H9 (cell line): Measurements from ENCODE around the gene ELAC2. TPM values are rescaled to one million over a fixed set of nuclear protein-coding genes. Genes with fewer than 3 reads are reported as not detected.

Experiments
- DNase-seq: peaks from one replicate; pipeline ENCODE4 v3.0.0-alpha.2; 2017
- H2AFZ ChIP-seq: one replicate; pipeline ENCODE4 v1.6.1; 2013; ENCODE audit warnings: mild to moderate bottlenecking, low read length, control low read depth, moderate library complexity
- H2AK5ac ChIP-seq: 2 replicates; pipeline ENCODE4 v1.6.1; 2013; ENCODE audit warnings: low read length, control low read depth, mixed read lengths; ENCODE audit not compliant: insufficient read length
- H2BK120ac ChIP-seq: one replicate; pipeline ENCODE4 v1.6.1; 2013; ENCODE audit warnings: low read depth, mild to moderate bottlenecking, low read length, control low read depth, inconsistent platforms; ENCODE audit not compliant: poor library complexity, severe bottlenecking
- H2BK12ac ChIP-seq: 2 replicates; pipeline ENCODE4 v1.6.1; 2013; ENCODE audit warnings: low read length, control low read depth, mixed read lengths, low read depth; ENCODE audit not compliant: insufficient read length
- H2BK15ac ChIP-seq: 2 replicates; pipeline ENCODE4 v1.6.1; 2013; ENCODE audit warnings: low read depth, low read length, control low read depth
- H2BK20ac ChIP-seq: one replicate; pipeline ENCODE4 v1.6.1; 2013; ENCODE audit warnings: low read depth, mild to moderate bottlenecking, low read length, control low read depth, inconsistent platforms; ENCODE audit not compliant: poor library complexity, severe bottlenecking
- H2BK5ac ChIP-seq: 2 replicates; pipeline ENCODE4 v1.6.1; 2013; ENCODE audit warnings: low read length, control low read depth, mixed read lengths; ENCODE audit not compliant: insufficient read length
- H3K14ac ChIP-seq: 2 replicates; pipeline ENCODE4 v1.6.1; 2013; ENCODE audit warnings: low read length, control low read depth; ENCODE audit not compliant: insufficient read depth
- H3K18ac ChIP-seq: 2 replicates; pipeline ENCODE4 v1.6.1; 2013; ENCODE audit warnings: low read depth, mild to moderate bottlenecking, mixed read lengths, low read length, control low read depth; ENCODE audit not compliant: insufficient read length
- H3K23ac ChIP-seq: 2 replicates; pipeline ENCODE4 v1.6.1; 2013; ENCODE audit warnings: low read length, control low read depth, mixed read lengths, low read depth; ENCODE audit not compliant: insufficient read length
- H3K23me2 ChIP-seq: 2 replicates; pipeline ENCODE4 v1.6.1; 2013; ENCODE audit warnings: low read depth, mild to moderate bottlenecking, mixed read lengths, low read length, control low read depth; ENCODE audit not compliant: insufficient read length, poor library complexity, severe bottlenecking
- H3K27ac ChIP-seq: 2 replicates; pipeline ENCODE4 v1.5.1; 2013; ENCODE audit warnings: low read length, control low read depth, mixed read lengths, low read depth; ENCODE audit not compliant: insufficient read length
- H3K27me3 ChIP-seq: 2 replicates; pipeline ENCODE4 v1.6.1; 2013; ENCODE audit warnings: low read length, control low read depth, inconsistent platforms; ENCODE audit not compliant: insufficient read depth
- H3K4ac ChIP-seq: 2 replicates; pipeline ENCODE4 v1.6.1; 2013; ENCODE audit warnings: low read depth, mild to moderate bottlenecking, control low read depth, inconsistent platforms, low read length, moderate library complexity
- H3K4me1 ChIP-seq: 2 replicates; pipeline ENCODE4 v1.6.1; 2013; ENCODE audit warnings: low read length, control low read depth, inconsistent platforms; ENCODE audit not compliant: insufficient read depth
- H3K4me2 ChIP-seq: 2 replicates; pipeline ENCODE4 v1.6.1; 2013; ENCODE audit warnings: low read length, control low read depth, mixed read lengths; ENCODE audit not compliant: insufficient read length, insufficient read depth
- H3K56ac ChIP-seq: 2 replicates; pipeline ENCODE4 v1.6.1; 2013; ENCODE audit warnings: low read depth, mild to moderate bottlenecking, mixed read lengths, low read length, control low read depth; ENCODE audit not compliant: insufficient read length
- H3K79me1 ChIP-seq: 2 replicates; pipeline ENCODE4 v1.6.1; 2013; ENCODE audit warnings: low read depth, mild to moderate bottlenecking, moderate library complexity, low read length, control low read depth, inconsistent platforms; ENCODE audit not compliant: insufficient read depth, poor library complexity, severe bottlenecking
- H3K79me2 ChIP-seq: 2 replicates; pipeline ENCODE4 v1.6.1; 2013; ENCODE audit warnings: low read length, control low read depth, inconsistent platforms; ENCODE audit not compliant: insufficient read depth
- H3K9ac ChIP-seq: 2 replicates; pipeline ENCODE4 v1.6.1; 2013; ENCODE audit warnings: low read length, control low read depth, mixed read lengths; ENCODE audit not compliant: insufficient read length; ENCODE audit errors: extremely low read depth
- H3K9me3 ChIP-seq: one replicate; pipeline ENCODE4 v1.6.1; 2013; ENCODE audit warnings: low read depth, low read length, inconsistent platforms; ENCODE audit not compliant: control insufficient read depth
- H3T11ph ChIP-seq: one replicate; pipeline ENCODE4 v1.6.1; 2013; ENCODE audit warnings: mild to moderate bottlenecking, low read length, control low read depth, inconsistent platforms
- H4K20me1 ChIP-seq: one replicate; pipeline ENCODE4 v1.6.1; 2013; ENCODE audit not compliant: control insufficient read depth, insufficient read length, insufficient read depth
- H4K5ac ChIP-seq: 2 replicates; pipeline ENCODE4 v1.6.1; 2013; ENCODE audit warnings: low read depth, mild to moderate bottlenecking, mixed read lengths, low read length, control low read depth; ENCODE audit not compliant: insufficient read length
- H4K8ac ChIP-seq: replicated peaks from 2 replicates; pipeline ENCODE4 v1.6.1; 2013; ENCODE audit warnings: low read length, control low read depth, mixed read lengths, low read depth; ENCODE audit not compliant: insufficient read length
- H4K91ac ChIP-seq: 2 replicates; pipeline ENCODE4 v1.6.1; 2013; ENCODE audit warnings: low read depth, mild to moderate bottlenecking, moderate library complexity, mixed read lengths, low read length, control low read depth; ENCODE audit not compliant: insufficient read length
- H3K27ac Mint-ChIP-seq, 3 experiments: 2 replicates in 2 of 3; 3 replicates in 1 of 3; pipeline ENCODE4 v1.8.0; 2020 to 2021; ENCODE audit warnings: mixed read lengths in 3 of 3, mild to moderate bottlenecking in 1 of 3, moderate library complexity in 1 of 3
- H3K27me3 Mint-ChIP-seq: 2 replicates; pipeline ENCODE4 v1.8.0; 2021; ENCODE audit warnings: low read depth, mild to moderate bottlenecking, moderate library complexity, mixed read lengths
- H3K36me3 Mint-ChIP-seq, 3 experiments: 2 replicates in 2 of 3; 3 replicates in 1 of 3; pipeline ENCODE4 v1.8.0; 2020 to 2021; ENCODE audit warnings: low read depth in 3 of 3, mixed read lengths in 3 of 3; ENCODE audit not compliant: insufficient read depth in 1 of 3
- H3K4me1 Mint-ChIP-seq, 2 experiments: 2 replicates each; pipeline ENCODE4 v1.8.0; 2020; ENCODE audit warnings: mixed read lengths in 2 of 2
- H3K4me3 Mint-ChIP-seq, 2 experiments: 2 replicates in 1 of 2; 3 replicates in 1 of 2; pipeline ENCODE4 v1.8.0; 2020 to 2021; ENCODE audit warnings: mild to moderate bottlenecking in 2 of 2, mixed read lengths in 2 of 2, moderate library complexity in 1 of 2
- H3K9me3 Mint-ChIP-seq, 2 experiments: 2 replicates in 1 of 2; 3 replicates in 1 of 2; pipeline ENCODE4 v1.8.0; 2020; ENCODE audit warnings: mild to moderate bottlenecking in 2 of 2, mixed read lengths in 2 of 2, moderate library complexity in 1 of 2
- WGBS: extraction: QIAGEN DNeasy Blood & Tissue Kit; methylation state at CpG from one replicate; pipeline ENCODE4 v1.1.7; 2013; ENCODE audit warnings: missing lambda C conversion rate, low lambda C conversion rate, mixed read lengths; ENCODE audit not compliant: insufficient read length; ENCODE audit errors: extremely low coverage; 5-methylcytosine and 5-hydroxymethylcytosine counted together
- total RNA-seq: library from RNA; stranded (reverse); gene quantifications from 2 replicates; pipeline ENCODE4 v1.2.1, GENCODE V29; 2021
- TF ChIP-seq, protein P1 (sequence below): fragments of 200-600 bp; sonication (generic); conservative IDR thresholded peaks from 3 replicates; pipeline ENCODE4 v1.8.0; 2021; ENCODE audit warnings: antibody characterized with exemption, mild to moderate bottlenecking

ELAC2 gene
- total RNA-seq, 1 experiment from 2014 or later = 90.7 TPM

DNA sequence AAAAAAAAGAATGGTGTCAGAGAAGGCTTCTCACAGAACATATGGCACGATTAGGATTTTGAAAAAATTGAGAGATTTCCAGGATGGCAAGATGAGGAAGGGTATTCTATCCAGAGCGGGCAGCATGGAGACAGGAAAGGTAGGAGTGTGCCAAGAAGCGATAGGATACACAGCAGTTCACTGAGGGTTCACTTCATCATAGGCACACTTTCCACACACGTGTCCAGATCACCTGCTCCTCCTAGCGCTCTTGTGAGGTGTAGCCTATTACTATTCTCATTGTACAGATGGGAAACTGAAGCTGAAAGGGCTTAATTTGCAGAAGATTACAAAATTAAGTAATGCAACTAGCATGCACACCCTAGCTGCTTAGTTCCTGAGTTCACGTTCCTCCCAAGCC lies 6.2 kb upstream of the ELAC2 start:
- Mint-ChIP-seq H3K27me3 (peaks cover 4% of the 10 kb centered on the region), H3K36me3 (no peaks in the 10 kb centered on the region), H3K4me3 (peak overlapping the region in 1 of 2 experiments; percentile 39; a peak in 1 of 5 replicates), H3K27ac (no peak overlapping the region), H3K9me3 (peaks cover 0 to 3% of the 10 kb centered on the region in 2 experiments; a peak in 3 of 5 replicates), H3K4me1 (peaks cover 17 to 19% of the 10 kb centered on the region in 2 experiments)
- Histone ChIP-seq H2BK120ac (no peak overlapping the region), H3K27me3 (no peaks in the 10 kb centered on the region), H2BK12ac (no peak overlapping the region), H3K4me2 (peak overlapping the region; percentile 3), H3K14ac (no peak overlapping the region), H4K91ac (no peak overlapping the region), H3K4me1 (no peaks in the 10 kb centered on the region; the same call in 1 of the 2 replicates), H2BK20ac (no peak overlapping the region), H3K9ac (no peak overlapping the region), H3K23ac (no peak overlapping the region), H4K20me1 (no peaks in the 10 kb centered on the region), H4K5ac (no peak overlapping the region), H3K79me2 (no peaks in the 10 kb centered on the region), H2BK15ac (no peak overlapping the region), H3K18ac (no peak overlapping the region), H4K8ac (no peak overlapping the region), H3T11ph (no peak overlapping the region), H3K27ac (no peak overlapping the region), H3K4ac (no peak overlapping the region), H3K79me1 (no peaks in the 10 kb centered on the region), H3K9me3 (no peaks in the 10 kb centered on the region), H3K23me2 (no peaks in the 10 kb centered on the region), H2AK5ac (no peak overlapping the region), H3K56ac (no peak overlapping the region), H2AFZ (no peak overlapping the region), H2BK5ac (no peak overlapping the region)
- no CpG with 5 or more reads among the region's 6 CpGs for WGBS
- TF ChIP-seq, protein P1, sequence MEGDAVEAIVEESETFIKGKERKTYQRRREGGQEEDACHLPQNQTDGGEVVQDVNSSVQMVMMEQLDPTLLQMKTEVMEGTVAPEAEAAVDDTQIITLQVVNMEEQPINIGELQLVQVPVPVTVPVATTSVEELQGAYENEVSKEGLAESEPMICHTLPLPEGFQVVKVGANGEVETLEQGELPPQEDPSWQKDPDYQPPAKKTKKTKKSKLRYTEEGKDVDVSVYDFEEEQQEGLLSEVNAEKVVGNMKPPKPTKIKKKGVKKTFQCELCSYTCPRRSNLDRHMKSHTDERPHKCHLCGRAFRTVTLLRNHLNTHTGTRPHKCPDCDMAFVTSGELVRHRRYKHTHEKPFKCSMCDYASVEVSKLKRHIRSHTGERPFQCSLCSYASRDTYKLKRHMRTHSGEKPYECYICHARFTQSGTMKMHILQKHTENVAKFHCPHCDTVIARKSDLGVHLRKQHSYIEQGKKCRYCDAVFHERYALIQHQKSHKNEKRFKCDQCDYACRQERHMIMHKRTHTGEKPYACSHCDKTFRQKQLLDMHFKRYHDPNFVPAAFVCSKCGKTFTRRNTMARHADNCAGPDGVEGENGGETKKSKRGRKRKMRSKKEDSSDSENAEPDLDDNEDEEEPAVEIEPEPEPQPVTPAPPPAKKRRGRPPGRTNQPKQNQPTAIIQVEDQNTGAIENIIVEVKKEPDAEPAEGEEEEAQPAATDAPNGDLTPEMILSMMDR = no peak
- no peak for DNase-seq
